Measurements from ENCODE around the gene FOXD2. TPM values are rescaled to one million over a fixed set of nuclear protein-coding genes. Genes with fewer than 3 reads are reported as not detected.
"Not testable (repeated sequence)": the region's sequence is repeated elsewhere in the genome, so short reads cannot be mapped to it uniquely, and the experiment has no call there.

The FOXD2 gene
- total and polyA plus RNA-seq, 2 donors, result 0.05 to 0.16 TPM

- Histone ChIP-seq H3K27ac (ENCODE audit: low read depth in 1 of 2, low read length in 1 of 2) (no peak overlapping the region), H3K9me3 (ENCODE audit: control insufficient read depth in 2 of 2, insufficient read depth in 1 of 2, low read length in 1 of 2) (peaks cover 2 to 3% of the 10 kb centered on the region in 2 donors), H3K36me3 (ENCODE audit: control insufficient read depth in 2 of 2, insufficient read depth in 2 of 2, low read length in 1 of 2) (no peaks in the 10 kb centered on the region), H3K27me3 (ENCODE audit: control insufficient read depth in 2 of 2, insufficient read depth in 1 of 2, low read length in 1 of 2) (peaks cover 55 to 81% of the 10 kb centered on the region in 2 donors), H3K4me3 (ENCODE audit: low read length in 2 of 2) (no peak overlapping the region), H3K4me1 (ENCODE audit: control insufficient read depth in 2 of 2, insufficient read depth in 2 of 2, low read length in 2 of 2) (peaks cover 0 to 7% of the 10 kb centered on the region in 2 donors)
- no peak for DNase-seq (ENCODE audit: low read depth in 6 of 9, low spot score in 9 of 9)
- 14% methylated on average over 36 of the region's 36 CpGs for WGBS
These were observed 12.1 kb downstream of the FOXD2 start for GRCh38 chr1:47449822-47450552.

- 53% methylated on average over 4 of the region's 4 CpGs for WGBS
These were observed 12.8 kb downstream of the FOXD2 start for GRCh38 chr1:47450606-47451005.

GRCh38 chr1:47452426-47452825 lies 14.6 kb downstream of the FOXD2 start:
- Histone ChIP-seq H3K27ac (ENCODE audit: low read depth in 1 of 2, low read length in 1 of 2) (no peak overlapping the region), H3K4me3 (ENCODE audit: low read length in 2 of 2) (no peak overlapping the region), H3K4me1 (ENCODE audit: control insufficient read depth in 2 of 2, insufficient read depth in 2 of 2, low read length in 2 of 2) (no peaks in the 10 kb centered on the region), H3K27me3 (ENCODE audit: control insufficient read depth in 2 of 2, insufficient read depth in 1 of 2, low read length in 1 of 2) (peaks cover 32 to 61% of the 10 kb centered on the region in 2 donors), H3K36me3 (ENCODE audit: control insufficient read depth in 2 of 2, insufficient read depth in 2 of 2, low read length in 1 of 2) (no peaks in the 10 kb centered on the region), H3K9me3 (ENCODE audit: control insufficient read depth in 2 of 2, insufficient read depth in 1 of 2, low read length in 1 of 2) (no peaks in the 10 kb centered on the region)
- 76% methylated on average over 1 of the region's 1 CpG for WGBS
- DNase-seq (ENCODE audit: low read depth in 6 of 9, low spot score in 9 of 9), result no peak

More at GRCh38 chr1:47450606-47451005, 12.8 kb downstream of the FOXD2 start:
- Histone ChIP-seq H3K4me1 (ENCODE audit: control insufficient read depth in 2 of 2, insufficient read depth in 2 of 2, low read length in 2 of 2) (peaks cover 0 to 4% of the 10 kb centered on the region in 2 donors), H3K9me3 (ENCODE audit: control insufficient read depth in 2 of 2, insufficient read depth in 1 of 2, low read length in 1 of 2) (peaks cover 0 to 1% of the 10 kb centered on the region in 2 donors), H3K27ac (ENCODE audit: low read depth in 1 of 2, low read length in 1 of 2) (no peak overlapping the region), H3K4me3 (ENCODE audit: low read length in 2 of 2) (no peak overlapping the region), H3K36me3 (ENCODE audit: control insufficient read depth in 2 of 2, insufficient read depth in 2 of 2, low read length in 1 of 2) (no peaks in the 10 kb centered on the region), H3K27me3 (ENCODE audit: control insufficient read depth in 2 of 2, insufficient read depth in 1 of 2, low read length in 1 of 2) (peaks cover 49 to 75% of the 10 kb centered on the region in 2 donors)
- DNase-seq (ENCODE audit: low read depth in 6 of 9, low spot score in 9 of 9), result no peak

- WGBS, result 76% methylated on average over 2 of the region's 2 CpGs
These were observed 16.1 kb downstream of the FOXD2 start for GRCh38 chr1:47453910-47454309.

GRCh38 chr1:47456250-47456649 lies 18.4 kb downstream of the FOXD2 start:
- Histone ChIP-seq H3K27me3 (ENCODE audit: control insufficient read depth in 2 of 2, insufficient read depth in 1 of 2, low read length in 1 of 2) (peaks cover 10 to 57% of the 10 kb centered on the region in 2 donors), H3K27ac (ENCODE audit: low read depth in 1 of 2, low read length in 1 of 2) (no peak overlapping the region)
- WGBS, result 73% methylated on average over 4 of the region's 4 CpGs

More at GRCh38 chr1:47453910-47454309, 16.1 kb downstream of the FOXD2 start:
- not testable (repeated sequence) for H3K36me3 ChIP-seq (ENCODE audit: control insufficient read depth in 2 of 2, insufficient read depth in 2 of 2, low read length in 1 of 2); H3K9me3 ChIP-seq (ENCODE audit: control insufficient read depth in 2 of 2, insufficient read depth in 1 of 2, low read length in 1 of 2); H3K4me3 ChIP-seq (ENCODE audit: low read length in 2 of 2); H3K27ac ChIP-seq (ENCODE audit: low read depth in 1 of 2, low read length in 1 of 2); DNase-seq (ENCODE audit: low read depth in 6 of 9, low spot score in 9 of 9); H3K4me1 ChIP-seq (ENCODE audit: control insufficient read depth in 2 of 2, insufficient read depth in 2 of 2, low read length in 2 of 2)
- H3K27me3 ChIP-seq (ENCODE audit: control insufficient read depth in 2 of 2, insufficient read depth in 1 of 2, low read length in 1 of 2), result peaks cover 26 to 61% of the 10 kb centered on the region in 2 donors

GRCh38 chr1:47457547-47457946 lies 19.7 kb downstream of the FOXD2 start:
- not testable (repeated sequence) for H3K4me3 ChIP-seq (ENCODE audit: low read length in 2 of 2); H3K27ac ChIP-seq (ENCODE audit: low read depth in 1 of 2, low read length in 1 of 2); H3K4me1 ChIP-seq (ENCODE audit: control insufficient read depth in 2 of 2, insufficient read depth in 2 of 2, low read length in 2 of 2); H3K36me3 ChIP-seq (ENCODE audit: control insufficient read depth in 2 of 2, insufficient read depth in 2 of 2, low read length in 1 of 2); DNase-seq (ENCODE audit: low read depth in 6 of 9, low spot score in 9 of 9); H3K9me3 ChIP-seq (ENCODE audit: control insufficient read depth in 2 of 2, insufficient read depth in 1 of 2, low read length in 1 of 2)
- H3K27me3 ChIP-seq (ENCODE audit: control insufficient read depth in 2 of 2, insufficient read depth in 1 of 2, low read length in 1 of 2), result peaks cover 8 to 48% of the 10 kb centered on the region in 2 donors
- WGBS, result 89% methylated on average over 16 of the region's 16 CpGs

More at GRCh38 chr1:47456250-47456649, 18.4 kb downstream of the FOXD2 start:
- no peak for DNase-seq (ENCODE audit: low read depth in 6 of 9, low spot score in 9 of 9)
- H3K9me3 ChIP-seq (ENCODE audit: control insufficient read depth in 2 of 2, insufficient read depth in 1 of 2, low read length in 1 of 2), result no peaks in the 10 kb centered on the region
- no peak overlapping the region for H3K4me3 ChIP-seq (ENCODE audit: low read length in 2 of 2)
- no peaks in the 10 kb centered on the region for H3K4me1 ChIP-seq (ENCODE audit: control insufficient read depth in 2 of 2, insufficient read depth in 2 of 2, low read length in 2 of 2)
- H3K36me3 ChIP-seq (ENCODE audit: control insufficient read depth in 2 of 2, insufficient read depth in 2 of 2, low read length in 1 of 2), result no peaks in the 10 kb centered on the region

GRCh38 chr1:47459253-47459788 lies 21.5 kb downstream of the FOXD2 start:
- Histone ChIP-seq H3K4me3 (ENCODE audit: low read length in 2 of 2) (no peak overlapping the region), H3K27me3 (ENCODE audit: control insufficient read depth in 2 of 2, insufficient read depth in 1 of 2, low read length in 1 of 2) (peaks cover 12 to 50% of the 10 kb centered on the region in 2 donors)
- WGBS, result 24% methylated on average over 11 of the region's 11 CpGs

GRCh38 chr1:47460040-47460439 lies 22.2 kb downstream of the FOXD2 start:
- Histone ChIP-seq H3K27me3 (ENCODE audit: control insufficient read depth in 2 of 2, insufficient read depth in 1 of 2, low read length in 1 of 2) (peaks cover 12 to 50% of the 10 kb centered on the region in 2 donors), H3K36me3 (ENCODE audit: control insufficient read depth in 2 of 2, insufficient read depth in 2 of 2, low read length in 1 of 2) (no peaks in the 10 kb centered on the region), H3K4me1 (ENCODE audit: control insufficient read depth in 2 of 2, insufficient read depth in 2 of 2, low read length in 2 of 2) (no peaks in the 10 kb centered on the region), H3K27ac (ENCODE audit: low read depth in 1 of 2, low read length in 1 of 2) (no peak overlapping the region), H3K9me3 (ENCODE audit: control insufficient read depth in 2 of 2, insufficient read depth in 1 of 2, low read length in 1 of 2) (no peaks in the 10 kb centered on the region), H3K4me3 (ENCODE audit: low read length in 2 of 2) (no peak overlapping the region)
- WGBS, result 19% methylated on average over 5 of the region's 5 CpGs
- no peak for DNase-seq (ENCODE audit: low read depth in 6 of 9, low spot score in 9 of 9)

More at GRCh38 chr1:47459253-47459788, 21.5 kb downstream of the FOXD2 start:
- Histone ChIP-seq H3K9me3 (ENCODE audit: control insufficient read depth in 2 of 2, insufficient read depth in 1 of 2, low read length in 1 of 2) (no peaks in the 10 kb centered on the region), H3K27ac (ENCODE audit: low read depth in 1 of 2, low read length in 1 of 2) (no peak overlapping the region), H3K4me1 (ENCODE audit: control insufficient read depth in 2 of 2, insufficient read depth in 2 of 2, low read length in 2 of 2) (no peaks in the 10 kb centered on the region), H3K36me3 (ENCODE audit: control insufficient read depth in 2 of 2, insufficient read depth in 2 of 2, low read length in 1 of 2) (no peaks in the 10 kb centered on the region)
- no peak for DNase-seq (ENCODE audit: low read depth in 6 of 9, low spot score in 9 of 9)

- peaks cover 12 to 50% of the 10 kb centered on the region in 2 donors for H3K27me3 ChIP-seq (ENCODE audit: control insufficient read depth in 2 of 2, insufficient read depth in 1 of 2, low read length in 1 of 2)
- H3K4me3 ChIP-seq (ENCODE audit: low read length in 2 of 2), result no peak overlapping the region
- H3K4me1 ChIP-seq (ENCODE audit: control insufficient read depth in 2 of 2, insufficient read depth in 2 of 2, low read length in 2 of 2), result no peaks in the 10 kb centered on the region
- no peaks in the 10 kb centered on the region for H3K9me3 ChIP-seq (ENCODE audit: control insufficient read depth in 2 of 2, insufficient read depth in 1 of 2, low read length in 1 of 2)
- no peak overlapping the region for H3K27ac ChIP-seq (ENCODE audit: low read depth in 1 of 2, low read length in 1 of 2)
- no peaks in the 10 kb centered on the region for H3K36me3 ChIP-seq (ENCODE audit: control insufficient read depth in 2 of 2, insufficient read depth in 2 of 2, low read length in 1 of 2)
- no peak for DNase-seq (ENCODE audit: low read depth in 6 of 9, low spot score in 9 of 9)
These were observed 22.6 kb downstream of the FOXD2 start for GRCh38 chr1:47460456-47460855.

Measured in thymus (tissue), 11 donors.